Osteoblast (primary cell): ENCODE results near the gene TM6SF1. TPM values are rescaled to one million over a fixed set of nuclear protein-coding genes. Genes with fewer than 3 reads are reported as not detected.
"Not testable (repeated sequence)": the region's sequence is repeated elsewhere in the genome, so short reads cannot be mapped to it uniquely, and the experiment has no call there.

ENCODE experiments used
- DNase-seq: peaks from one replicate; pipeline ENCODE4 v3.0.0; 2011; ENCODE audit warnings: low spot score, mixed read lengths; ENCODE audit not compliant: insufficient read length; ENCODE audit errors: missing footprints
- H2AFZ ChIP-seq: 2 replicates; pipeline ENCODE4 v1.6.0; 2011; ENCODE audit warnings: mild to moderate bottlenecking, low read length
- H3K27ac ChIP-seq: 2 replicates; pipeline ENCODE4 v1.5.1; 2011; ENCODE audit warnings: mild to moderate bottlenecking, low read depth, low read length, moderate library complexity
- H3K27me3 ChIP-seq: 2 replicates; pipeline ENCODE4 v1.6.0; 2012; ENCODE audit warnings: mild to moderate bottlenecking, control low read depth, inconsistent platforms, low read length, moderate library complexity; ENCODE audit not compliant: insufficient read depth
- H3K36me3 ChIP-seq: 2 replicates; pipeline ENCODE4 v1.5.1; 2011; ENCODE audit warnings: mild to moderate bottlenecking, low read length, control low read depth, moderate library complexity; ENCODE audit not compliant: insufficient read depth
- H3K4me1 ChIP-seq: 2 replicates; pipeline ENCODE4 v1.5.1; 2011; ENCODE audit warnings: mild to moderate bottlenecking, low read length, control low read depth, moderate library complexity; ENCODE audit not compliant: insufficient read depth
- H3K4me2 ChIP-seq: 2 replicates; pipeline ENCODE4 v1.6.0; 2011; ENCODE audit warnings: mild to moderate bottlenecking, low read length; ENCODE audit not compliant: insufficient read depth
- H3K4me3 ChIP-seq: fragments of 200-600 bp; sonication (generic); 3 replicates; pipeline ENCODE4 v1.5.1; 2012; ENCODE audit warnings: mild to moderate bottlenecking, low read length, inconsistent platforms; ENCODE audit not compliant: insufficient read depth
- H3K79me2 ChIP-seq: 2 replicates; pipeline ENCODE4 v1.6.0; 2012; ENCODE audit warnings: mild to moderate bottlenecking, low read length, control low read depth, inconsistent platforms; ENCODE audit not compliant: insufficient read depth
- H3K9me3 ChIP-seq: 2 replicates; pipeline ENCODE4 v1.5.1; 2011; ENCODE audit warnings: low read depth, low read length, control low read depth
- H4K20me1 ChIP-seq: 2 replicates; pipeline ENCODE4 v1.6.0; 2012; ENCODE audit warnings: mild to moderate bottlenecking, low read length, control low read depth; ENCODE audit not compliant: insufficient read depth
- CTCF ChIP-seq: IDR thresholded peaks from 2 replicates; pipeline ENCODE4 v1.5.1; 2011; ENCODE audit warnings: mild to moderate bottlenecking, low read depth, low read length, moderate library complexity; ENCODE audit errors: extremely low read depth
- total RNA-seq: library from RNA; depleted of rRNA; stranded (reverse); fragments of >200 nt; gene quantifications from 2 replicates; pipeline ENCODE4 v1.2.3, GENCODE V29; 2012

The TM6SF1 gene
- total RNA-seq, 1 donor, result 0.36 TPM

- Histone ChIP-seq H3K27ac (no peak overlapping the region), H3K4me1 (no peaks in the 10 kb centered on the region), H4K20me1 (no peaks in the 10 kb centered on the region), H3K36me3 (no peaks in the 10 kb centered on the region), H3K4me3 (no peak overlapping the region), H3K79me2 (no peaks in the 10 kb centered on the region), H3K4me2 (no peak overlapping the region), H3K9me3 (no peaks in the 10 kb centered on the region), H2AFZ (no peak overlapping the region), H3K27me3 (no peaks in the 10 kb centered on the region)
- no peak for TF ChIP-seq CTCF
- no peak for DNase-seq
Observed at GRCh38 chr15:83127547-83128150, 20.2 kb downstream of the TM6SF1 start.

DNA sequence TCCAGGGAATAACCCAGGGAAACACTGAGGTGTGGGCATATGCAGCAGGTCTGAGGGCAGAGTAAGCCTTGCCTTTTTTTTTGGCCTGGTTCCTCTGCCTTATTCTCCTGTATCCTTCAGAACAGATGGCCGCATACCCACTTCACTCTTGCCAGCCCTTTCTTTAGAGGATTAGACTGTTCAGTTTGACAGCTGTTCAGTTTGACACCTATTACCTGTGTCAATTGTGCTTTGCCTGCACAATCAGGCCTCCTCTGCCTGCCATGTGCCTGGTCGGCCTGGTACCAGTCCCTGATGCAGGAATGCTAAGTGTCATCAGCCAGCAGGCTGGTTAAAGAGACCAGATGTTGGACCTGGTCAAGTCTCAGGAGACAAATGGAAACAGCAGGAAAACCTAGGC is 22.3 kb downstream of the TM6SF1 start:
- no peak overlapping the region for H3K4me3 ChIP-seq
- H2AFZ ChIP-seq, result no peak overlapping the region
- no peaks in the 10 kb centered on the region for H3K27me3 ChIP-seq
- no peaks in the 10 kb centered on the region for H3K9me3 ChIP-seq
- H3K4me2 ChIP-seq, result no peak overlapping the region
- no peak for TF ChIP-seq CTCF
- DNase-seq, result no peak
- H3K79me2 ChIP-seq, result no peaks in the 10 kb centered on the region
- H4K20me1 ChIP-seq, result no peaks in the 10 kb centered on the region
- H3K4me1 ChIP-seq, result no peaks in the 10 kb centered on the region
- H3K36me3 ChIP-seq, result no peaks in the 10 kb centered on the region
- no peak overlapping the region for H3K27ac ChIP-seq

DNA sequence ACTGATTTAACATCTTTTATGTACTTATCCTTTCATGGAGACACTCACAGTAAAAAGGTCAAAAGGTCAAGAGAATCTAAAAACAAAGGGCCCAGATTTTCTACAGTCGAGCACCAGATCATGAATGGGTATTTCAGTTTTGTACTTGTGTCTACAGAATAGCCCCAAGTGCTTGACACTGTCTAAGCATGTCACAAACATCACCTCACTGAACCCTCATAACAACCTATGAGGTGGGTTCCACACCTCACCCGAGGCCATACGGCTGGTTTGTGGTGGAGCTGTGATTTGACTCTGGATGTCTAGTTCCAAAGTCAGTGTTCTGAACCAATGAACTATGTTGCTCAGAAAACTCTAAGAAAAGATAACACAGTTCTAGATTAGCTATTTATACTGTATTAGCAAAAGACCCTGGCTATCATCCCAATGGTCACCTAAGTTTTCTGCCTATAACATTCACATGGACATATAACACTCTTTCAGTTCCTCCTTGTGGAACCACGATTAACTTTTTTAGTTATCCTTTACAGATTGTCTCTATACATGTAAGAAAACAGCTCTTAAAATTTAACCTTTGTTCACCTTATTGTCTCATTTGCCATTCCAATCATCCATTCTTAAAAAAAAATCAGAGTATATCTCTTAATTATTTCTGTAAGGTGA is 25.5 kb downstream of the TM6SF1 start:
- no peak for TF ChIP-seq CTCF
- DNase-seq, result no peak
- no peak overlapping the region for H3K4me2 ChIP-seq

DNA sequence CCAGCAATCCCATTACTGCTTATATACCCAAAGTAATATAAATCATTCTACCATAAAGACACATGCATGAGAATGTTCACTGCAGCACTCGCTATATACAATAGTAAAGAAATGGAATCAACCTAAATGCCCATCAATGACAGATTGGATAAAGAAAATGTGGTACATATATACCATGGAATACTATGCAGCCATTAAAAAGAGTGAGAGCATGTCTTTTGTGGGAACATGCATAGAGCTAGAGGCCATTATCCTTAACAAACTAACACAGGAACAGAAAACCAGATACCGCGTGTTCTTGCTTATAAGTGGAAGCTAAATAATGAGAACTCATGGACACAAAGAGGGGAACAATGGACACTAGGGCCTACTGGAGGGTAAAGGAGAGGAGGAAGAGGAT is 34.7 kb downstream of the TM6SF1 start:
- not testable (repeated sequence) for H3K9me3 ChIP-seq, DNase-seq, H2AFZ ChIP-seq, H3K27ac ChIP-seq, H3K79me2 ChIP-seq, H4K20me1 ChIP-seq, H3K4me3 ChIP-seq, H3K4me2 ChIP-seq, H3K27me3 ChIP-seq, H3K4me1 ChIP-seq, H3K36me3 ChIP-seq

More for the DNA sequence above, 25.5 kb downstream of the TM6SF1 start:
- H2AFZ ChIP-seq, result no peak overlapping the region
- H3K9me3 ChIP-seq, result no peaks in the 10 kb centered on the region
- no peak overlapping the region for H3K4me3 ChIP-seq
- no peaks in the 10 kb centered on the region for H4K20me1 ChIP-seq
- H3K4me1 ChIP-seq, result no peaks in the 10 kb centered on the region
- H3K36me3 ChIP-seq, result no peaks in the 10 kb centered on the region
- H3K27ac ChIP-seq, result no peak overlapping the region
- no peaks in the 10 kb centered on the region for H3K27me3 ChIP-seq
- H3K79me2 ChIP-seq, result no peaks in the 10 kb centered on the region
